Left ventricle myocardium superior (tissue), 1 donor: ENCODE results near the gene CPPED1. TPM values are rescaled to one million over a fixed set of nuclear protein-coding genes. Genes with fewer than 3 reads are reported as not detected.
"Not testable (repeated sequence)": the region's sequence is repeated elsewhere in the genome, so short reads cannot be mapped to it uniquely, and the experiment has no call there.

Experiments
- ATAC-seq: fragments of 200-7000 bp; cut with Tn5 transposase; one replicate; pipeline ENCODE4 v1.9.1; 2020; ENCODE audit warnings: mild to moderate bottlenecking, moderate library complexity
- DNase-seq: peaks from one replicate; pipeline ENCODE4 v3.0.0-alpha.2; 2020
- intact Hi-C: fragments of 100-400 bp; cut with micrococcal nuclease; formaldehyde crosslinking; loops from one replicate; pipeline ENCODE4 v1.11.0; 2022
- total RNA-seq: library from RNA; stranded (reverse); fragmentation: NEBNext Ultra II Directional; extraction: Animal tissue kit (Norgen Biotek cat#: 25700); gene quantifications from one replicate; pipeline ENCODE4 v1.2.1, GENCODE V29; 2021
- donor health status: DM: no; HTN: yes; CAD: no; lungs with severe emphysema.

The CPPED1 gene
- total RNA-seq, 1 donor from 2014 or later, result 15.1 TPM

GRCh38 chr16:12805066-12805465, 1.4 kb upstream of the CPPED1 start:
- DNase-seq (no peak), ATAC-seq (no peak)
- intact Hi-C loops, result no loop called here

DNA sequence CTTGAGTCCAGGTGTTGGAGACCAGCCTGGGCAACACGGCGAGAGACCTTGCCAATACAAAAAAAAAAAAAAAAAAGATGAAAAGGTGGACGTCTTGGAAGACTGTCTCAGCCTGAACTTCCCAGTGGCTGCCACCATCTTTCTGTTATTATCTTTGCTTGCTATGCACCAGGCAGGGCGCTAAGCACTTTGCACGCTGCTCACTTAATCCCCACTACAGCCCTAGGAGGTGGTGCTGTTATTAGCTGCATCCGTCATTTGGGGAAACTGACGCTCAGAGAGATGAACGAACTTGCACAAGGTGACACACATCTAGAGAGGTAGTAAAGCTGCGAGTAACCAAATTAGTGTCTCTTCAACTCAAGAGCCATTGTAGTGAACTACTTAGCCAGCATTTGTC, 708 bp upstream of the CPPED1 start:
- intact Hi-C loops, result no loop called here
- ATAC-seq (no peak), DNase-seq (no peak)

DNA sequence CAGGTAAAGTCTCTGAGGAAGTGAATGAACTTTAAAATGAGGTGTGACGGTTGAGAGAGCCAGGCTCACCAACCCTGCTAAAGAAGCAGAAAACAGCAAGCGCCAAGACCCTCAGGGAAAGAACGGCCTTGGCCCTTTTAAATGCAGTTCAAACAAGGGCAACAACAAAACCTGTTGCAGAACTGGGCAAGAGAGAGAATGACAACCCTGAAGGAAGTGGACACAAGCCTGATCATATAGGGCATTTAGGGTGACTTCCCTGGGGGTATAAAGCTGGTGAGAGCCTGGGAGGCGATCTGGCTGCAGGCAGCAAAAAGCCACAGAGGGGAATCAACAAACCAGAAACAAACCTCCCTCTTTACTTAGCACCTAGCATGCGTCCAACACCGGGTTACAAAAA, 1.0 kb downstream of the CPPED1 start:
- DNase-seq, result no peak
- no peak for ATAC-seq

GRCh38 chr16:12802048-12802447, 1.6 kb downstream of the CPPED1 start:
- intact Hi-C loops, result no loop called here
- ATAC-seq, result no peak
- no peak for DNase-seq

More for the DNA sequence above, 1.0 kb downstream of the CPPED1 start:
- intact Hi-C loops, result no loop called here

DNA sequence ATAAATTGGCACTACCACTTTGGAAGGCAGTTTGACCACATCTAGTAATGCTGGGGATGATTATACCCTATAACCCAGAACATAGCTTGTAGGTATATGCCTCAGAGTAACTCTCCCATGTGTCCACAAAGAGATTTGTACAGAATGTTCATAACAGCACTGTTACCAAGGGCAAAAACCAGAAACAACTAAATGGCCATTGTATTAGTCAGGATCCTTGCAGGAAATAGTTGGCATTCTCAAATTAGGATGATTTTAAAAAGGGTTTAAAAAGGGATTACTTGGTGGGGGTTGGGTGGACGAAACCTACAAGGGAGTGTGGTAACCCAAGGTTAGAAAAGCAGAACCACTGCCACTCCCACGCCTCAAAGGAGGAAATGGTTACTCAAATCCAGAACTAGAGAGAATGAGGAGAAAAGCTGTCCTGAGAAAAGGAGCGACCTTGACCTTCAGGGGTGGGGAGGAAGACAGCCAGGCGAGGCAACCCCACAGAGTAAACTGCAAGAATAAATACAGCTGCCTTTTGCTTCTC, 2.1 kb downstream of the CPPED1 start:
- no peak for DNase-seq
- intact Hi-C loops, result no loop called here

DNA sequence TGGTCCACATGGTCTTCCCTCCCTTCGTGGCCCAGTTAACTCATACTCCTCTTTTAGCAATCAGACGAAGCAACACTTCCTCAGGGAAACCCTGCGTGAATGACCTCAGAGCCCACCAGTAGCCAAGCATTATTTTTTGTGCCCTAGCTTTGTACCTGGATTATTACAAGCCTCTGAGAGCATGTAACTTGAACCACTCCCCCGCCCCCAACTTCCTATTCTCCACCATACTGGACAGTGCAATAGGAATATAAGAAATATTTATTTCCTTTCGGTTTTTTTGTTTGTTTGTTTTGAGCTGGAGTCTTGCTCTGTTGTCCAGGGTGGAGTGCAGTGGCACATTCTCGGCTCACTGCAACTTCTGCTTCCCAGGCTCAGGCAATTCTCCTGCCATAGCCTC, 2.9 kb downstream of the CPPED1 start:
- ATAC-seq, result no peak
- intact Hi-C loops, result no loop called here
- DNase-seq, result no peak

More for the DNA sequence above, 2.1 kb downstream of the CPPED1 start:
- ATAC-seq, result no peak

DNA sequence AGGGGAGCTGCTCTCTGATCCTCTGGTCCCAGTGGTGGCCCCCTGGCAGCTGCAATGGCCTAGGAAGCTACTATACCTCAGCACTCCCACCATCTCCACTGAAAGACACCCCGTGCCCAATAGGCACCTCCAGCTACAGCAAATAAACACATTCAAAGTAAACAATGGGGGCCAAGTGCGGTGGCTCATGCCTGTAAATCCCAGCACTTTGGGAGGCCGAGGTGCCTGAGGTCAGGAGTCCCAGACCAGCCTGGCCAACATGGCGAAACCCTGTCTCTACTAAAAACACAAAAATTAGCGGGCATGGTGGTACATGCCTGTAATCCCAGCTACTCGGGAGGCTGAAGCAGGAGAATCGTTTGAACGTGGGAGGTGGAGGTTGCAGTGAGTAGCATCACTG, 3.7 kb downstream of the CPPED1 start:
- intact Hi-C loops, ATAC-seq, DNase-seq: not testable (repeated sequence)

DNA sequence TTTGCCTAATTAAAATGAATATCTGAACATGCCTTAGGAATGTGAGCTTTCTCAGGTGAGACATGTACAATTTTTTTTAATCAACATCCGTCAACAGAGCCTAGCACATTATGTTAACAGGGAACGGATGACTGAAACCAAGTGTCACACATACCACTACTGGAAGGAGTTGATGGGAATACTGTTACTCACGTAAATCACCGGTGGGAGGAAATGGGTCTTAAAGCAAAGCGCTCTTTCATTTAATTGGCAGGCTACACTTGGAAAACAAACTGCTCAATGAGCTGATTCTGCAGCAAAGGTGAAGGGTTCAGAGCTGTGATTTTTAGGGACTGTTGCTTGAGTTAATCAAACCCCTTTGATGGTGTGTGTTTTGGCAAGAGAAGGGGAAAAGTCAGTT, 4.8 kb downstream of the CPPED1 start:
- intact Hi-C loops, result no loop called here
- DNase-seq, result no peak
- ATAC-seq, result no peak

GRCh38 chr16:12798171-12798570, 5.5 kb downstream of the CPPED1 start:
- intact Hi-C loops, result no loop called here
- ATAC-seq (no peak), DNase-seq (no peak)

DNA sequence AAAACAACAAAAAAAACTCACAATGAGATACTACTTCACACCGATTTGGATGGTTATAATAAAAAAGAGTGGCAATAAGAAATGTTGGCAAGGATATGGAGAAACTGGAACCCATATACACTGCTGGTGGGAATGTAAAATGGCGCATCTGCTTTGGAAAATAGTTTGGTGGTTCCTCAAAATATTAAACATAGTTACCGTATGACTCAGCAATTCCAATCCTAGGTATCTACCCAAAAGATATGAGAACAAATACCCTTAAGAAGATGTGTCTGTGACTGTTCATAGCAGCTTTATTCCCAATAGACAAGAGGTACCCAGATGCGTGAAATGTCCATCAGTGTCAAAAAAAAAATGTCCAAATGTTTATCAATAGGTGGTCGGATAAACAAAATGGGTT, 7.2 kb downstream of the CPPED1 start:
- intact Hi-C loops, result no loop called here
- DNase-seq (no peak), ATAC-seq (no peak)

GRCh38 chr16:12794486-12795387, 8.9 kb downstream of the CPPED1 start:
- peak; percentile 94 for ATAC-seq
- intact Hi-C loops, result no loop called here

DNA sequence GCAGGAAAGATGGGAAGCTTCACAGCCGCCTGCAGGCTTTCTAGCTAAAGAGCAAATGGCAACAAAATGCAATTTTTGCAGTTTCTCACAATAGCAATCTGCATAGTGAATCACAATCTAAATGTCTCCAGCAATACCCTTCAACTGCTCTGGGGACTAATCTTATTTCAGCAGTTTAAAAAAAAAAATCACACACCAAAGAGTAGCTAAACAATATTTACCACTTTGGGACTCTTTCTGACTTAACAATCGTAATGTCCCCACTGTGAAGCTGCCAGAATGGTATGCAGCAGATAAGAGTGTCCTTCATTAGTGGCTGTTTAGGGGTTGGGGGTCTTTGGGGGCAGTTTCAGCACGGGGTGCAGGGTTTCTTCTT, 9.8 kb downstream of the CPPED1 start:
- ATAC-seq (no peak), DNase-seq (no peak)
- intact Hi-C loops, result no loop called here

More at GRCh38 chr16:12794486-12795387, 8.9 kb downstream of the CPPED1 start:
- peak; percentile 72 for DNase-seq

GRCh38 chr16:12793120-12793864, 10.4 kb downstream of the CPPED1 start:
- ATAC-seq, result no peak
- intact Hi-C loops, result no loop called here
- DNase-seq, result no peak

GRCh38 chr16:12792528-12792927, 11.2 kb downstream of the CPPED1 start:
- DNase-seq, ATAC-seq, intact Hi-C loops: not testable (repeated sequence)

DNA sequence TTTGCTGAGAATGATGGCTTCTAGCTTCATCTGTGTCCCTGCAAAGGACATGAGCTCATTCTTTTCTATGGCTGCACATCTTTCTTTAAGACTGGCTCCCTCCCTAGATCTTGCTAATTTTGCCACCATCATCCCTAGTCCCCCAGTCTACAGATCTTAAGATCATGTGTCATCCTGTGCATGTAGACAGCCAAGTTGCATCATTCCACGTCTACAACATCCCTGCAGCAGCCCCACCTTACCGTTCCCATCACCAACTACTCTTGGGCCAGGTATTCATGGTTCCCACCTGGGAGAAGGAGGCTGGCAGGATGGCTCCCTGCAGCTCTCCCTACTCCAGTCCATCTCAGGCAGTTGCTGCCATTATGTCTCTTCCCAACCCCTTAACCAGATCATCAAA, 12.3 kb downstream of the CPPED1 start:
- intact Hi-C loops, result no loop called here
- ATAC-seq (no peak), DNase-seq (no peak)

GRCh38 chr16:12788758-12789157, 14.9 kb downstream of the CPPED1 start:
- intact Hi-C loops, result no loop called here
- no peak for DNase-seq
- peak; percentile 20 for ATAC-seq

DNA sequence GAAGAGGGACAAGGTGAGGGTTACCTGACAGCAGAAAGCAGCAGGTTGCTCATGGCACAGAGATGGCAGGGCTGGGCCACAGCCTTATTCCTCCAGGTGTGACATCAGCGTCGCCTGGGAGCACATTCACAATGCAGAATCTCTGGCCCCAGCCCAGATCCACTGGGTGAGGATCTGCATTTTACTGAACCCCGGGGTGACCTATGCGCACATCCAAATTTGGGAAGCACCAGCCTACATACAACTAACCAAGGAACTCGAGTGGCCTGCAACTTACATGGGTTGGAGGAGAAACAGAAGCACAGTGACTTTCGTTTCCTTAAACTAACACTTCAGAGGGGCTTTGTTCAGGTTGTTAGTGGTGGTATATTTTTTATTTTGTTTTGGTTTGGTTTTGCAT, 17.6 kb downstream of the CPPED1 start:
- no peak for ATAC-seq
- intact Hi-C loops, result no loop called here

DNA sequence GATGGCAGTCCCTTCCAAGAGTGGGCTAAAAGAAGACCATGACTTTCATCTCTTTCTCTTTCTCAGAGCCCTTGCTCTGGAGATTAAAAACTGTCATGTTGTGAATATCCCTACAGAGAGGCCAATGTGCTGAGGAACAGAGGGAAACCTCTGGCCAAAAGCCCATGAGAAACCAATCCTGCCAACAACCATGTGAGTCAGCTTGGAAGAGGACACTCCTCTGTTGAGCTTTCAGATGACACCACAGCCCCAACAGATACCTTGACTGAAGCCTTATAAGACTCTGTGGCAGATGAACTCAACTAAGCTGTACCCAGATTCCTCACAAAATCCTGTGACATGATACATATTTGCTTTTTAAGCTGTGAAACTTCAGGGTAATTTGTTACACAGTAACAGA, 19.6 kb downstream of the CPPED1 start:
- ATAC-seq (no peak), DNase-seq (no peak)
- intact Hi-C loops, result no loop called here

More for the DNA sequence above, 17.6 kb downstream of the CPPED1 start:
- DNase-seq, result no peak

- intact Hi-C loops, result no loop called here
- ATAC-seq (no peak), DNase-seq (no peak)
Measured at GRCh38 chr16:12781777-12782176, 21.9 kb downstream of the CPPED1 start.

DNA sequence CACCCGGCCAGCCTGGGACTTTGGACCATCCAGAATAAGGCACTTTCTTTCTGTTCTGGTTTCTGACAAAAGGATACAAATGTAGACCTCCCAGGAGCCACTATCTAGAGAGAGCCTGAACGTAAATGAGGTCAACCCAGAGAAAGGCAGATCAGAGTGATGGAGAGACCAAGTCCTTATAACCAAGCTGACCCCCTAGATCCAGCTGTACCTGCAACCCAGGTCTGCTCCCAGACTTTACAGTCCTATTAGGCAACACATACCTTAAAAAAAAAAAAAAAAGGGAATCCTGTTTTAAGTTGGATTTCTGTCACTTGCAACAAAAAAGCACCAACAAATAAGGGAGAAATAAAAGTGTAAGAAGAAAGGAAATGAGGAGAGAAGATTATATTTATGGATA, 23.2 kb downstream of the CPPED1 start:
- intact Hi-C loops, result no loop called here
- no peak for ATAC-seq
- no peak for DNase-seq
